BJ (cell line): Measurements from ENCODE around the gene ROPN1B. TPM values are rescaled to one million over a fixed set of nuclear protein-coding genes. Genes with fewer than 3 reads are reported as not detected.

Experiments used
- CTCF ChIA-PET: fragments of 350-600 bp; formaldehyde crosslinking; extraction: SDS; loops from one replicate; lab custom pipeline; 2021; ENCODE audit warnings: antibody characterized with exemption, inconsistent platforms; lab: Yijun Ruan, JAX
- POLR2A ChIA-PET: fragments of 300-600 bp; sonication (Branson Sonifier 250); formaldehyde crosslinking; extraction: SDS; loops from one replicate; lab custom pipeline; 2021; ENCODE audit warnings: antibody characterized with exemption; lab: Charles Lee
- DNase-seq: peaks from one replicate; pipeline ENCODE4 v3.0.0-alpha.2; 2011; ENCODE audit warnings: low read depth
- H3K27me3 ChIP-seq: 2 replicates; pipeline ENCODE4 v1.6.0; 2011; ENCODE audit warnings: low read length; ENCODE audit not compliant: control insufficient read depth, insufficient read depth
- H3K36me3 ChIP-seq: 2 replicates; pipeline ENCODE4 v1.5.1; 2011; ENCODE audit warnings: low read length; ENCODE audit not compliant: control insufficient read depth, insufficient read depth
- H3K4me3 ChIP-seq: 2 replicates; pipeline ENCODE4 v1.5.1; 2011; ENCODE audit warnings: low read depth, mild to moderate bottlenecking, control low read depth, low read length
- CTCF ChIP-seq: IDR thresholded peaks from 2 replicates; pipeline ENCODE4 v1.5.1; 2011; ENCODE audit warnings: low read depth, mild to moderate bottlenecking, control low read depth, inconsistent platforms, low read length, moderate library complexity; ENCODE audit not compliant: insufficient read depth
- polyA plus RNA-seq: library from polyadenylated mRNA; depleted of rRNA; stranded (reverse); fragments of >200 nt; gene quantifications from 2 replicates; pipeline ENCODE4 v1.2.3, GENCODE V29; 2011

Gene ROPN1B
- polyA plus RNA-seq, 1 experiment = not detected

GRCh38 chr3:126025116-126025729, 56.2 kb downstream of the ROPN1B start:
- H3K4me3 ChIP-seq = no peak overlapping the region

GRCh38 chr3:126025862-126026261, 56.9 kb downstream of the ROPN1B start:
- H3K4me3 ChIP-seq = no peak overlapping the region
- no peaks in the 10 kb centered on the region for H3K27me3 ChIP-seq
- ChIA-PET CTCF (no interaction called here), POLR2A (no interaction called here)
- no peaks in the 10 kb centered on the region; the same call in 1 of the 2 replicates for H3K36me3 ChIP-seq
- no peak for TF ChIP-seq CTCF
- no peak for DNase-seq

More at GRCh38 chr3:126025116-126025729, 56.2 kb downstream of the ROPN1B start:
- H3K27me3 ChIP-seq = no peaks in the 10 kb centered on the region
- no peak for DNase-seq
- ChIA-PET POLR2A (no interaction called here), CTCF (no interaction called here)
- no peak for TF ChIP-seq CTCF
- no peaks in the 10 kb centered on the region; the same call in 1 of the 2 replicates for H3K36me3 ChIP-seq

- Histone ChIP-seq H3K4me3 (no peak overlapping the region), H3K27me3 (no peaks in the 10 kb centered on the region), H3K36me3 (no peaks in the 10 kb centered on the region; the same call in 1 of the 2 replicates)
- no peak for TF ChIP-seq CTCF
- ChIA-PET POLR2A (no interaction called here), CTCF (no interaction called here)
- DNase-seq = no peak
Observed at GRCh38 chr3:126026277-126026751, 57.3 kb downstream of the ROPN1B start.

- H3K36me3 ChIP-seq = no peaks in the 10 kb centered on the region; the same call in 1 of the 2 replicates
- no peaks in the 10 kb centered on the region for H3K27me3 ChIP-seq
- ChIA-PET CTCF (no interaction called here), POLR2A (no interaction called here)
- no peak for DNase-seq
- no peak overlapping the region for H3K4me3 ChIP-seq
- no peak for TF ChIP-seq CTCF
Observed at GRCh38 chr3:126026761-126027160, 57.8 kb downstream of the ROPN1B start.

GRCh38 chr3:126028096-126028495, 59.1 kb downstream of the ROPN1B start:
- ChIA-PET POLR2A (no interaction called here), CTCF (no interaction called here)
- TF ChIP-seq CTCF = no peak
- Histone ChIP-seq H3K36me3 (no peaks in the 10 kb centered on the region; the same call in none of the 2 replicates), H3K27me3 (no peaks in the 10 kb centered on the region), H3K4me3 (no peak overlapping the region)
- DNase-seq = no peak
